Endothelial cell (in vitro differentiated cells): ENCODE data around the gene SORL1-AS1.

Experiments
- DNase-seq: peaks from one replicate; pipeline ENCODE4 v3.0.0; 2021; ENCODE audit warnings: low spot score
- H3K27ac Mint-ChIP-seq: one replicate; pipeline ENCODE4 v1.8.0; 2021; ENCODE audit warnings: mixed read lengths, inconsistent platforms; ENCODE audit not compliant: unreplicated experiment
- H3K27me3 Mint-ChIP-seq: one replicate; pipeline ENCODE4 v1.8.0; 2021; ENCODE audit warnings: mild to moderate bottlenecking, moderate library complexity, mixed read lengths, inconsistent platforms; ENCODE audit not compliant: unreplicated experiment
- H3K36me3 Mint-ChIP-seq: one replicate; pipeline ENCODE4 v1.8.0; 2021; ENCODE audit warnings: mild to moderate bottlenecking, low read depth, mixed read lengths, inconsistent platforms; ENCODE audit not compliant: unreplicated experiment
- H3K4me1 Mint-ChIP-seq: one replicate; pipeline ENCODE4 v1.8.0; 2021; ENCODE audit warnings: mild to moderate bottlenecking, mixed read lengths, inconsistent platforms; ENCODE audit not compliant: unreplicated experiment
- H3K4me3 Mint-ChIP-seq: one replicate; pipeline ENCODE4 v1.8.0; 2021; ENCODE audit warnings: mild to moderate bottlenecking, mixed read lengths, inconsistent platforms; ENCODE audit not compliant: unreplicated experiment
- H3K9me3 Mint-ChIP-seq: one replicate; pipeline ENCODE4 v1.8.0; 2021; ENCODE audit warnings: mixed read lengths, inconsistent platforms; ENCODE audit not compliant: unreplicated experiment
- TF ChIP-seq, protein P1 (sequence below): fragments of 200-600 bp; sonication (generic); IDR thresholded peaks from one replicate; pipeline ENCODE4 v1.5.0; 2021; ENCODE audit warnings: antibody characterized with exemption; ENCODE audit not compliant: unreplicated experiment

SORL1-AS1 gene

GRCh38 chr11:121494355-121495099, 41.8 kb upstream of the SORL1-AS1 start:
- H3K36me3 Mint-ChIP-seq, result no peaks in the 10 kb centered on the region
- no peak overlapping the region for H3K27ac Mint-ChIP-seq
- H3K9me3 Mint-ChIP-seq, result no peaks in the 10 kb centered on the region
- peaks cover 5% of the 10 kb centered on the region for H3K27me3 Mint-ChIP-seq
- H3K4me1 Mint-ChIP-seq, result peaks cover 27% of the 10 kb centered on the region
- TF ChIP-seq, protein P1, sequence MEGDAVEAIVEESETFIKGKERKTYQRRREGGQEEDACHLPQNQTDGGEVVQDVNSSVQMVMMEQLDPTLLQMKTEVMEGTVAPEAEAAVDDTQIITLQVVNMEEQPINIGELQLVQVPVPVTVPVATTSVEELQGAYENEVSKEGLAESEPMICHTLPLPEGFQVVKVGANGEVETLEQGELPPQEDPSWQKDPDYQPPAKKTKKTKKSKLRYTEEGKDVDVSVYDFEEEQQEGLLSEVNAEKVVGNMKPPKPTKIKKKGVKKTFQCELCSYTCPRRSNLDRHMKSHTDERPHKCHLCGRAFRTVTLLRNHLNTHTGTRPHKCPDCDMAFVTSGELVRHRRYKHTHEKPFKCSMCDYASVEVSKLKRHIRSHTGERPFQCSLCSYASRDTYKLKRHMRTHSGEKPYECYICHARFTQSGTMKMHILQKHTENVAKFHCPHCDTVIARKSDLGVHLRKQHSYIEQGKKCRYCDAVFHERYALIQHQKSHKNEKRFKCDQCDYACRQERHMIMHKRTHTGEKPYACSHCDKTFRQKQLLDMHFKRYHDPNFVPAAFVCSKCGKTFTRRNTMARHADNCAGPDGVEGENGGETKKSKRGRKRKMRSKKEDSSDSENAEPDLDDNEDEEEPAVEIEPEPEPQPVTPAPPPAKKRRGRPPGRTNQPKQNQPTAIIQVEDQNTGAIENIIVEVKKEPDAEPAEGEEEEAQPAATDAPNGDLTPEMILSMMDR, result no peak
- DNase-seq, result no peak
- no peak overlapping the region for H3K4me3 Mint-ChIP-seq

- Mint-ChIP-seq H3K9me3 (no peaks in the 10 kb centered on the region), H3K27me3 (peaks cover 2% of the 10 kb centered on the region), H3K27ac (no peak overlapping the region), H3K4me3 (no peak overlapping the region), H3K36me3 (peaks cover 5% of the 10 kb centered on the region), H3K4me1 (peaks cover 8% of the 10 kb centered on the region)
- TF ChIP-seq, protein P1, result no peak
- DNase-seq, result no peak
These were observed 37.1 kb upstream of the SORL1-AS1 start for GRCh38 chr11:121489823-121490222.

GRCh38 chr11:121488641-121489040, 35.9 kb upstream of the SORL1-AS1 start:
- Mint-ChIP-seq H3K36me3 (peaks cover 5% of the 10 kb centered on the region), H3K27ac (no peak overlapping the region), H3K27me3 (peaks cover 2% of the 10 kb centered on the region), H3K4me1 (peaks cover 8% of the 10 kb centered on the region), H3K4me3 (no peak overlapping the region), H3K9me3 (no peaks in the 10 kb centered on the region)
- TF ChIP-seq, protein P1, result no peak
- DNase-seq, result no peak

GRCh38 chr11:121488170-121488569, 35.4 kb upstream of the SORL1-AS1 start:
- Mint-ChIP-seq H3K9me3 (no peaks in the 10 kb centered on the region), H3K36me3 (peaks cover 5% of the 10 kb centered on the region), H3K27me3 (peaks cover 2% of the 10 kb centered on the region), H3K4me3 (no peak overlapping the region), H3K27ac (no peak overlapping the region), H3K4me1 (peaks cover 13% of the 10 kb centered on the region)
- no peak for DNase-seq
- TF ChIP-seq, protein P1, result no peak

DNA sequence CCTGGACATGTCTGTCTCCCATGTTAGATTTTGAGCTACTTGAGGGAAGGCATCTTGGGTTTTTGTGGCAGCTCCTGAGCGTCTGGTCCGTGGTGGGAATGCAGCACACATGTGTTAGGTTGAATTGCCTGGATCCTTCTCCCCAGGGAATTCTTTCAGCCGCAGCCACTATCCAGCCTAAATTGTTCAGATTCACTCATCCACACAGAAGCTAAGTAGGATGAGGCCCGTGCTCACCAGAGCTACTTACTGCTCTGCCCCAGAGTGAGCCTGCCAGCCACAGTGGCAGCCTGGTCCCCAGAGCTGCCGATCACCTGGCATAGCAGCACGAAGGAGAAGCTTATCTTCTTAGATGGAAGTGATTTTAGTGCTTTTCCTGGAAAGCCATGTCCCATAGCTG, 34.4 kb upstream of the SORL1-AS1 start:
- Mint-ChIP-seq H3K4me1 (peaks cover 22% of the 10 kb centered on the region), H3K36me3 (peaks cover 5% of the 10 kb centered on the region), H3K4me3 (no peak overlapping the region), H3K9me3 (no peaks in the 10 kb centered on the region), H3K27ac (no peak overlapping the region), H3K27me3 (peaks cover 4% of the 10 kb centered on the region)
- no peak for DNase-seq
- TF ChIP-seq, protein P1, result no peak
